Lower leg skin (tissue), 4 donors: ENCODE results near the gene NDEL1. TPM values are rescaled to one million over a fixed set of nuclear protein-coding genes. Genes with fewer than 3 reads are reported as not detected.

ENCODE experiments used
- DNase-seq, 2 donors: peaks; one replicate each; pipeline ENCODE4 v3.0.0-alpha.2; 2019; ENCODE audit warnings: low spot score in 2 of 2
- H3K4me3 ChIP-seq: fragments of 200-600 bp; sonication (generic); 2 replicates; pipeline ENCODE4 v1.5.1; 2017; ENCODE audit warnings: mild to moderate bottlenecking, low read depth; ENCODE audit not compliant: poor library complexity, severe bottlenecking
- POLR2A ChIP-seq, 2 donors: fragments of 450-650 bp; IDR thresholded peaks; one replicate each; pipeline ENCODE4 v1.6.1; 2016 to 2017; ENCODE audit warnings: antibody characterized with exemption in 2 of 2, mild to moderate bottlenecking in 1 of 2, moderate library complexity in 1 of 2
- WGBS, 2 donors: methylation state at CpG; one replicate each; pipeline ENCODE4 v1.1.5; 2018; 5-methylcytosine and 5-hydroxymethylcytosine counted together
- intact Hi-C: fragments of 100-400 bp; cut with DNase I; formaldehyde crosslinking; loops from one replicate; pipeline ENCODE4 v1.15.0; 2023; ENCODE audit warnings: low total_unique reads
- total RNA-seq, 4 donors: library from RNA; depleted of rRNA; stranded (reverse); fragments of >200 nt; gene quantifications; one replicate each; pipeline ENCODE4 v1.1.0, GENCODE V29; 2016
- TF ChIP-seq, protein P1 (sequence below), 3 donors: fragments of 450-650 bp; IDR thresholded peaks; one replicate each; pipeline ENCODE4 v1.5.1; 2016; ENCODE audit warnings: antibody characterized with exemption in 3 of 3, mild to moderate bottlenecking in 3 of 3, moderate library complexity in 2 of 3

NDEL1 gene, protein sequence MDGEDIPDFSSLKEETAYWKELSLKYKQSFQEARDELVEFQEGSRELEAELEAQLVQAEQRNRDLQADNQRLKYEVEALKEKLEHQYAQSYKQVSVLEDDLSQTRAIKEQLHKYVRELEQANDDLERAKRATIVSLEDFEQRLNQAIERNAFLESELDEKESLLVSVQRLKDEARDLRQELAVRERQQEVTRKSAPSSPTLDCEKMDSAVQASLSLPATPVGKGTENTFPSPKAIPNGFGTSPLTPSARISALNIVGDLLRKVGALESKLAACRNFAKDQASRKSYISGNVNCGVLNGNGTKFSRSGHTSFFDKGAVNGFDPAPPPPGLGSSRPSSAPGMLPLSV
- total RNA-seq, result 100 to 1,000 TPM; 129 to 160 (median 145) TPM

DNA sequence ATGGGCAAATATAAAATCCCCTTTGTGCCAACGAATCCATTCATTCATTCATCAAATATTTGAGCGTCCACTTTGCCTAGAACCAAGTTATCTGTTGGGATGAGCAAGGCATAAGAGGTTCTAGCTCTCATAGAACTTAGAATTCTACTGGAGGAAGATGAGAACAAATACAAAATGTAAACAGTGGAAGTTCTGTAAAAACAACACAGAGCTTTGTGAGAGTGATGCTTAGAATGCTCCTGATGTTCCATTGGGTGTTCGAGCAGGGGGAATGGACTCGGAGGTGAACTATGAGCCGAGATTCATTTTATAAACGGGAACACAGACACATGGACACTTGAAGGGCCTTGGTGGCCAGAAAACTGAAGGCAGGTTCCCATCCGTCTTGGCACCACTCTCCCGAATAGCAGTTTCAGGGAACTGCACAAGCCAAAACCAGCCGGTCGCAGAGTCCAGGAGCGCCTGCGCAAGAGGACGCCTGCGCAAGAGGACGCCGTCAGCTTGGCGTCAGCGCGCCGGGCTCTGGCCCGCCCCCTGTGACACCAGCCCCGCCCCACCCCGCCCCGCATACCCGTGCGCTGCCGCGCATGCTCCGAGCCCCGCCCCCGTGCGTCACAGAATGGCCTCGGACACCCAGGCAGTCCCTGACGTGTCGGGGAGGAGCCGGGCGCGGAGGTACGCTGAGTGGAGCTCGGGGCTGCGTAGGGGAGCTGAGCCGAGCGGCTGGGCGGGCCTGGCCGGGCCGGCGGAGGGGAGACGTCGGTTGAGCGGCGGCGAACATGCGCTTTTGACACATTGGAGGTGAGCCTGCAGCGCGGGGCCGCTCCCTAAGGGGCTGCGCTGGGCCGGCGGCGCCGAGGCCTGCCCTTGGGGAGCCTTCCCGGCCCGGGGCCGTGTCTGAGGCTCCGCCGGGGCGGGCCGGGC lies at the start of gene NDEL1:
TSS of gene NDEL1 (plus strand) at position 640 of the 924 bp plus-strand sequence. CDS start 8,388 bp downstream, outside the sequence.
- WGBS, 2 donors, result 3% methylated on average over 40 to 59 of the region's 68 CpGs
- intact Hi-C loops, result no loop called here
- peak within 1 kb of the TSS; percentile 94 for H3K4me3 ChIP-seq
- DNase-seq, result peak; percentile 98 to 100
- peak in 1 of 2 donors; percentile 95 for TF ChIP-seq POLR2A (IDR thresholded peaks at IDR 0.05)
- TF ChIP-seq, protein P1, sequence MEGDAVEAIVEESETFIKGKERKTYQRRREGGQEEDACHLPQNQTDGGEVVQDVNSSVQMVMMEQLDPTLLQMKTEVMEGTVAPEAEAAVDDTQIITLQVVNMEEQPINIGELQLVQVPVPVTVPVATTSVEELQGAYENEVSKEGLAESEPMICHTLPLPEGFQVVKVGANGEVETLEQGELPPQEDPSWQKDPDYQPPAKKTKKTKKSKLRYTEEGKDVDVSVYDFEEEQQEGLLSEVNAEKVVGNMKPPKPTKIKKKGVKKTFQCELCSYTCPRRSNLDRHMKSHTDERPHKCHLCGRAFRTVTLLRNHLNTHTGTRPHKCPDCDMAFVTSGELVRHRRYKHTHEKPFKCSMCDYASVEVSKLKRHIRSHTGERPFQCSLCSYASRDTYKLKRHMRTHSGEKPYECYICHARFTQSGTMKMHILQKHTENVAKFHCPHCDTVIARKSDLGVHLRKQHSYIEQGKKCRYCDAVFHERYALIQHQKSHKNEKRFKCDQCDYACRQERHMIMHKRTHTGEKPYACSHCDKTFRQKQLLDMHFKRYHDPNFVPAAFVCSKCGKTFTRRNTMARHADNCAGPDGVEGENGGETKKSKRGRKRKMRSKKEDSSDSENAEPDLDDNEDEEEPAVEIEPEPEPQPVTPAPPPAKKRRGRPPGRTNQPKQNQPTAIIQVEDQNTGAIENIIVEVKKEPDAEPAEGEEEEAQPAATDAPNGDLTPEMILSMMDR (IDR thresholded peaks at IDR 0.05), result no peak

DNA sequence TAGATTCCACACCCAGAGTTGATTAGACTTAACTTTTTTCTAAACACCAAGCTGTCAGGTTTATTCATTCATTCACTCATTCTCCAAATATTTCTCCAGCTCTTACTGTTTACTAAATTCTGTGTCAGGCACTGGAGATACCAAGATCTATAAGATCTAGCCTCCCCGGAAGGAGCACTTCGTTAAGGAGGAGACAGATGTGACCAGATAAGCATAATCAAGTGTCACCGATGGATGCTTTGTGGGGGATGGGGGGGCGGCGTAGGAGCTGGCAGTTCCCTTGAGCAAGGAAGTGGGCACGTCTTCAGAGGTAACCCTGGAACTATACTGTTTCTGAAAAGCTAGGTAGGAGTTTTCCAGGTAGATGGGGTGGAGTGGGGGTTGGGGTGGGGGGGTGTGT lies 48.8 kb upstream of the NDEL1 start:
- intact Hi-C loops, result no loop called here
- TF ChIP-seq POLR2A (IDR thresholded peaks at IDR 0.05), result no peak
- TF ChIP-seq, protein P1 (IDR thresholded peaks at IDR 0.05), result no peak
- DNase-seq, result no peak
- no peak overlapping the region for H3K4me3 ChIP-seq
- WGBS, 2 donors, result 54 to 68% methylated on average over 6 of the region's 6 CpGs

DNA sequence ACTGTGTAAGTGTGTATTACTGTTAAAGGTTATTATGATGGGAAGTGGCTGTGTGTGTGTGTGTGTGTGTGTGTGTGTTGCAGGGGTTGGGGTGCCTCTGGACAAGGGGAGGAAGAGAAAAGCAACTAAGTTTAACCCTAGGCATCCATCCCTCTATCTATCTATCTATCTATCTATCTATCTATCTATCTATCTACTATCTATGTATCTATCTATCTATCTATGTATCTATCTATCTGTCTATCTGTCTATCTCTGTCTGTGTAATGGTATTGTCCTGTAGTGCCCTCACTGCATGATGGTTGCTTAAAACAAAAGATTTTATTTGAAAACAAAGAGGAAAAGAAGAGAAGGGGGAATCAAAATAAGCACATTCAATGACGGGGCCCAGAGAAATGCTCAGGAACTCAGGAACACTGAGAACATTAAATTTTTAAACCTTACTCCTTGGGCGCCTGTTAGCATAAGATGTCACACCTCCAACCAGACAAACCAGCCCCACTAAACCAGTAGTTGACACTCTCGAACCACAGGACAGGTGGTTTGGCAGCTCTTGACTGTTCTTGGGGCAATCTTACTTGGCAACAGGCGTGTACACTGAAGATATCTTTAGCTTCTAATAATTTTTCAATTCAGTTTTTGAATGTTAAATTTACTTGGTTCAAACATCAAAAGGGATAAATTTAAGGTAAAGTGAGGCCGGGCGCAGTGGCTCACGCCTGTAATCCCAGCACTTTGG lies 47.6 kb upstream of the NDEL1 start:
- intact Hi-C loops, result no loop called here
- TF ChIP-seq, protein P1 (IDR thresholded peaks at IDR 0.05), result no peak
- TF ChIP-seq POLR2A (IDR thresholded peaks at IDR 0.05), result no peak
- 80 to 82% methylated on average over 7 of the region's 7 CpGs for WGBS, 2 donors
- no peak overlapping the region for H3K4me3 ChIP-seq
- no peak for DNase-seq

DNA sequence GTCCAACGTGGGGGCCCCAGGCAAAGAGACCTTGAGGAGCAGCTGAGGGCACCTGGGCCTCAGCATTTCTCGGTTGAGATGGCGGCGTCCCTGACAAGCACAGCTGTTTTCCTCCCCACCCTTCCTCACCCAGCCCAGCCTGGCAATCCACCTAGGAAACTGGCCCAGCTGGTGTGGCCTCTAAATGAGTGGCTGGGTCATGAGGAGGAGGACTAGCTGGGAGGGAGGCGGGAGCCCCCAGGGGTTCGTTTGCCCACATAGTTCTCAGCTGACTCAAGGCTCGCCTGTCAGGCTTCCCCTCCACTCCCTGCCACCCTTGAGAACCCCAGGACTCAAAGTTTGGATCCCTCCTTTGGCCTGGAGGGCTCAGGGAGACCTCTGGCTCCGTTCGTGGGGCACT lies 44.0 kb upstream of the NDEL1 start:
- H3K4me3 ChIP-seq, result no peak overlapping the region
- peak in 1 of 2 donors; percentile 69 for DNase-seq
- intact Hi-C loops, result no loop called here
- 35 to 43% methylated on average over 6 to 9 of the region's 9 CpGs for WGBS, 2 donors
- TF ChIP-seq, protein P1 (IDR thresholded peaks at IDR 0.05), result no peak
- no peak for TF ChIP-seq POLR2A (IDR thresholded peaks at IDR 0.05)

DNA sequence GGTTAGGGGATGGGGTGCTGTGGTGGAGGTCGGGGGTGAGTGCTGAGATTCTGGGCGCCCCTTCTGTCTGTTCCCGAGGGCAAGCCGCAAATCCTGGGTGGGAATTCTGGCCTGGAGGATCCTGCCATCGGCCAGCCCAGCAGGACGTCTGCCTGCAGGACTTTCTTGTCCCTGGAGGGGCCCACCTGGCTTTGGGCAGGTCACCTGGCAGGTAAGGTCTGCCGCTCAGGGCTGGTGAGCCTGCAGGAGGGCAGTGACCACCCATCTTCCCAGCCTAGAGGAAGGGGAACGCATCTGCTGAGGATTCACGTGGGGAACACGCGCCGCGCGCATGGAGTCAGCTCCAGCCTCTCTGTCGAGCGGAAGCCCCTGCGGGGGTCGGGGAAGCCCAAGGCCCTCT lies 43.4 kb upstream of the NDEL1 start:
- no peak overlapping the region for H3K4me3 ChIP-seq

More for the DNA sequence above, 43.4 kb upstream of the NDEL1 start:
- peak in 1 of 2 donors; percentile 60 for DNase-seq
- TF ChIP-seq POLR2A (IDR thresholded peaks at IDR 0.05), result no peak
- TF ChIP-seq, protein P1 (IDR thresholded peaks at IDR 0.05), result no peak
- 66 to 68% methylated on average over 14 to 17 of the region's 18 CpGs for WGBS, 2 donors
- intact Hi-C loops, result no loop called here
